HL-60/S4 treated with phorbol 12-myristate 13-acetate at 8.2 ng/mL for 4 days and 3 days (cell line): ENCODE results near the gene UACA.
"Not testable (repeated sequence)": the region's sequence is repeated elsewhere in the genome, so short reads cannot be mapped to it uniquely, and the experiment has no call there.

ENCODE experiments used
- in situ Hi-C: fragments of 300-500 bp; cut with MboI; formaldehyde crosslinking; loops from 2 replicates; pipeline ENCODE4 v1.15.0; 2022; ENCODE audit warnings: low sequenced_read_pairs

UACA gene

GRCh38 chr15:70753101-70753829 lies 10.1 kb downstream of the UACA start:
- in situ Hi-C loops = no loop called here

GRCh38 chr15:70752193-70752635 lies 11.1 kb downstream of the UACA start:
- in situ Hi-C loops = no loop called here

- in situ Hi-C loops = no loop called here
Measured at GRCh38 chr15:70750203-70750869, 13.0 kb downstream of the UACA start.

GRCh38 chr15:70748281-70748747 lies 15.0 kb downstream of the UACA start:
- in situ Hi-C loops = no loop called here

- in situ Hi-C loops = not testable (repeated sequence)
Measured at GRCh38 chr15:70746598-70746997, 16.8 kb downstream of the UACA start.

GRCh38 chr15:70742928-70743327 lies 20.4 kb downstream of the UACA start:
- in situ Hi-C loops = no loop called here

GRCh38 chr15:70741677-70742293 lies 21.6 kb downstream of the UACA start:
- in situ Hi-C loops = no loop called here

GRCh38 chr15:70741107-70741531 lies 22.2 kb downstream of the UACA start:
- in situ Hi-C loops = no loop called here

GRCh38 chr15:70735040-70735439 lies 28.3 kb downstream of the UACA start:
- in situ Hi-C loops = not testable (repeated sequence)

- in situ Hi-C loops = no loop called here
Measured at GRCh38 chr15:70729164-70729563, 34.2 kb downstream of the UACA start.

GRCh38 chr15:70726753-70727152 lies 36.6 kb downstream of the UACA start:
- in situ Hi-C loops = no loop called here

- in situ Hi-C loops = no loop called here
Measured at GRCh38 chr15:70723927-70724326, 39.4 kb downstream of the UACA start.

- in situ Hi-C loops = no loop called here
Measured at GRCh38 chr15:70723122-70723422, 40.3 kb downstream of the UACA start.

- in situ Hi-C loops = no loop called here
Measured at GRCh38 chr15:70722266-70723121, 40.9 kb downstream of the UACA start.

GRCh38 chr15:70720228-70721016 lies 42.9 kb downstream of the UACA start:
- in situ Hi-C loops = no loop called here

- in situ Hi-C loops = no loop called here
Measured at GRCh38 chr15:70717237-70717793, 46.0 kb downstream of the UACA start.

- in situ Hi-C loops = no loop called here
Measured at GRCh38 chr15:70715840-70716485, 47.4 kb downstream of the UACA start.

GRCh38 chr15:70714565-70714964 lies 48.8 kb downstream of the UACA start:
- in situ Hi-C loops = no loop called here

- in situ Hi-C loops = no loop called here
Measured at GRCh38 chr15:70714015-70714414, 49.3 kb downstream of the UACA start.

- in situ Hi-C loops = no loop called here
Measured at GRCh38 chr15:70712271-70712670, 51.1 kb downstream of the UACA start.
